Ovary (tissue), 9 donors: Measurements from ENCODE around the gene IPCEF1. TPM values are rescaled to one million over a fixed set of nuclear protein-coding genes. Genes with fewer than 3 reads are reported as not detected.

Experiments used
- DNase-seq, 5 donors: peaks; one replicate each; pipeline ENCODE4 v3.0.0-alpha.2; 2019 to 2020
- H3K27ac ChIP-seq, 2 donors: fragments of 200-600 bp; one replicate each; pipeline versions ENCODE4 v1.5.1 to v1.8.0; 2019 to 2022
- H3K27me3 ChIP-seq: fragments of 200-600 bp; one replicate; pipeline ENCODE4 v1.8.0; 2022
- H3K36me3 ChIP-seq: fragments of 200-600 bp; sonication (generic); one replicate; pipeline ENCODE4 v1.5.1; 2019
- H3K4me1 ChIP-seq: one replicate; pipeline ENCODE4 v1.8.1; 2013; ENCODE audit warnings: mild to moderate bottlenecking, moderate library complexity; ENCODE audit not compliant: insufficient read depth
- H3K4me3 ChIP-seq: fragments of 200-600 bp; sonication (generic); one replicate; pipeline ENCODE4 v1.5.1; 2017
- H3K9me3 ChIP-seq, 2 donors: fragments of 200-600 bp in 1 of 2; sonication (generic) in 1 of 2; one replicate each; pipeline versions ENCODE4 v1.5.1 to v1.8.1; 2013 to 2019; ENCODE audit warnings: mild to moderate bottlenecking in 1 of 2, moderate library complexity in 1 of 2
- EP300 ChIP-seq: sonication (generic); formaldehyde crosslinking; IDR thresholded peaks from one replicate; pipeline ENCODE4 v1.6.1; 2017; ENCODE audit warnings: antibody characterized with exemption
- POLR2A ChIP-seq: fragments of 450-650 bp; IDR thresholded peaks from one replicate; pipeline ENCODE4 v1.6.1; 2017; ENCODE audit warnings: antibody characterized with exemption, mild to moderate bottlenecking, moderate library complexity
- WGBS, 3 donors: extraction: QIAGEN DNeasy Blood & Tissue Kit in 1 of 3; methylation state at CpG; one replicate each; pipeline versions ENCODE4 v1.1.5 to v1.1.7; 2013 to 2017; 5-methylcytosine and 5-hydroxymethylcytosine counted together
- intact Hi-C, 4 donors: fragments of 100-400 bp; cut with DNase I; formaldehyde crosslinking; loops; one replicate each; pipeline versions ENCODE4 v1.11.0 to v1.15.1; 2022 to 2023
- polyA plus RNA-seq, 2 donors: library from polyadenylated mRNA; stranded (reverse); fragments of 200-250 nt in 1 of 2; fragments of 350-450 nt in 1 of 2; fragmentation: Illumina TruSeq in 1 of 2; extraction: RNeasy Lipid Tissue Mini Kit (QIAGEN cat#74804) in 1 of 2; gene quantifications; one replicate each; pipeline ENCODE4 v1.2.3, GENCODE V29; 2013 to 2014
- total RNA-seq, 7 donors: library from RNA; depleted of rRNA in 2 of 7; stranded (reverse); fragments of >200 nt in 2 of 7; fragmentation: NEBNext Ultra II Directional in 3 of 7; extraction: Animal tissue kit (Norgen Biotek cat#: 25700) in 3 of 7; gene quantifications; one replicate each; pipeline versions ENCODE4 v1.1.0 to v1.2.4, GENCODE V29; 2016 to 2023
- TF ChIP-seq, protein P1 (sequence below), 3 donors: fragments of 450-650 bp in 2 of 3; fragments of 200-600 bp in 1 of 3; IDR thresholded peaks; one replicate each; pipeline versions ENCODE4 v1.5.1 to v1.8.0; 2016 to 2022; ENCODE audit warnings: antibody characterized with exemption in 3 of 3, mild to moderate bottlenecking in 1 of 3
- donor health status: DM: no; HTN: no; CAD: no; lungs with moderate emphysema.
- donor health status: DM: no; HTN: no; CAD: no.
- donor health status: Bipolar disorder and iron deficiency.
- donor health status: DM: yes; HTN: yes; CAD: no.
- donor health status: DM: no; HTN: no; CAD: no.
- donor health status: DM: yes; HTN: yes; CAD: no.

The IPCEF1 gene
- total and polyA plus RNA-seq, 9 donors: 1.3 to 3.4 (median 1.9) TPM

DNA sequence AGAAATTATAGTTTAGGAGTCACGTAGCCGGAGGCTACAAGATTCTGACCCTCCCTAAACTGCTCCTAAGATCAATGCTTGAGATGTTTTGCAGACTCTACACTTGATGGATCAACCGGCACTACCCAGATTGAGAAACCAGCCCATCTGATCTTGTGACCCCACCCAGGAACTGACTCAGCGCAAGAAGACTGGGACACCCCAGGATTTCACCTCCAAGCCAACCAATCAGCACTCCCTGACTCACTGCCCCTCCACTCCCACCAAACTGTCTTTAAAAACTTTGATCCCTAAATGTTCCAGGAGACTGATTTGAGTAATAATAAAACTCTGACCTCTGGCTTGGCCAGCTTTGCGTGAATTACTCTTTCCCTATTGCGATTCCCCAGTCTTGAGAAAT lies 217.8 kb downstream of the IPCEF1 start:
- Histone ChIP-seq H3K4me3 (no peak overlapping the region), H3K27ac (no peak overlapping the region), H3K4me1 (no peaks in the 10 kb centered on the region), H3K9me3 (no peaks in the 10 kb centered on the region), H3K36me3 (no peaks in the 10 kb centered on the region), H3K27me3 (no peaks in the 10 kb centered on the region)
- DNase-seq: no peak
- WGBS, 3 donors: 83 to 87% (median 86%) methylated on average over 6 of the region's 6 CpGs
- TF ChIP-seq, protein P1, sequence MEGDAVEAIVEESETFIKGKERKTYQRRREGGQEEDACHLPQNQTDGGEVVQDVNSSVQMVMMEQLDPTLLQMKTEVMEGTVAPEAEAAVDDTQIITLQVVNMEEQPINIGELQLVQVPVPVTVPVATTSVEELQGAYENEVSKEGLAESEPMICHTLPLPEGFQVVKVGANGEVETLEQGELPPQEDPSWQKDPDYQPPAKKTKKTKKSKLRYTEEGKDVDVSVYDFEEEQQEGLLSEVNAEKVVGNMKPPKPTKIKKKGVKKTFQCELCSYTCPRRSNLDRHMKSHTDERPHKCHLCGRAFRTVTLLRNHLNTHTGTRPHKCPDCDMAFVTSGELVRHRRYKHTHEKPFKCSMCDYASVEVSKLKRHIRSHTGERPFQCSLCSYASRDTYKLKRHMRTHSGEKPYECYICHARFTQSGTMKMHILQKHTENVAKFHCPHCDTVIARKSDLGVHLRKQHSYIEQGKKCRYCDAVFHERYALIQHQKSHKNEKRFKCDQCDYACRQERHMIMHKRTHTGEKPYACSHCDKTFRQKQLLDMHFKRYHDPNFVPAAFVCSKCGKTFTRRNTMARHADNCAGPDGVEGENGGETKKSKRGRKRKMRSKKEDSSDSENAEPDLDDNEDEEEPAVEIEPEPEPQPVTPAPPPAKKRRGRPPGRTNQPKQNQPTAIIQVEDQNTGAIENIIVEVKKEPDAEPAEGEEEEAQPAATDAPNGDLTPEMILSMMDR (IDR thresholded peaks at IDR 0.05): no peak
- TF ChIP-seq EP300 (no peak), POLR2A (no peak)
- intact Hi-C loops: no loop called here

DNA sequence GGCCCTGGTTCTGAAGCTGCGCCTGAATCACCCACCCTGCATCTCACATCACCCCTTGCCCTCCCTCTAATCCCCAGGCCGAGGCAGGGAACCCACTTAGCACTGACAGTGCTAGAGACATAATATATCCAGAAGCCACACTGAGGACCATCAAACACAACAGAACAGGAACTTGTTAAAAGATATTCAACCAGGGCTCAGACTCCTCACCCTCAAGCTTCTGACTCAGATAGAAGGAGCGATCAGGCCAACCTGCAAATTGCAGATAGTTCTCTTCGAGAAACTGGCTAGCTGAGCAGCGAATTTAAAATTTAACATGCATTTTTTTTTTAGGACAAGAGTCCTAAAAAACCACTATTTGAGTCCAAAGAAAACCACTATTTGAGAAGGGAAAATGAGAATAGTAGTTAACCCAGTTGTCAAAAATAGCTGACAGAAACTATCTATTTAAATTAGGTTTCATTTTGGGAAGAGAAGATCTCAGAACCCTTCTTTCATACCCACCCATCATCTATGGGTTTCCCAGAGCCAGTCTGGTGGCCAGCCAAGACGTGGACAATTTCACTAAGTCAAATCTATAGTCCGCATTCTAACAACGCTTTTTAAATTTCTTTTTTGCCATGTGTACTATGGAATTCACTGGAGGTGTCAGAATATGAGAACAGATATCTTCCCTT lies 222.0 kb downstream of the IPCEF1 start:
- H3K4me3 ChIP-seq: no peak overlapping the region
- no peaks in the 10 kb centered on the region for H3K36me3 ChIP-seq
- TF ChIP-seq POLR2A (no peak), EP300 (no peak)
- TF ChIP-seq, protein P1 (IDR thresholded peaks at IDR 0.05): no peak
- intact Hi-C loops: no loop called here
- no peak for DNase-seq
- H3K4me1 ChIP-seq: no peaks in the 10 kb centered on the region
- H3K27ac ChIP-seq: no peak overlapping the region
- no peaks in the 10 kb centered on the region for H3K27me3 ChIP-seq
- no peaks in the 10 kb centered on the region for H3K9me3 ChIP-seq
- 92 to 93% (median 92%) methylated on average over 8 of the region's 8 CpGs for WGBS, 3 donors

DNA sequence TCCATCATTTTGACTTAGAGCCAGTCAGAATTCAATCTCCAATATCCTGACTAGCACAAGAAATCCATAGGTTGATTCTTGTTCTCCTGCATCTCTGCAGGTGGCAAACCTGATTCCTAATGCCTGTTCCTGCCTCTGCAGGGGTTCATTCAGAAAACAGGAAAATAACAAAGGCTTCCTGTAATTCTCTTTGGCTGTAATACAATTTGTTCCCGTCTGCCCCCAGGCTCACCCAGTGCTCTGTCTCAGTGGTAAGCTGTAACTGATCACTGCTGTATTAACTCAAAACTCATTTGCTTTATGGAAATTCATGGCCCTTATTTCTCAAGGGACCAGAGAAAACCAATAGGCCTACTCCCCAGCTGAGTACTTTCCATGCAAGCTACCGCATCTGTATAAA lies 228.9 kb downstream of the IPCEF1 start:
- intact Hi-C loops: no loop called here
- Histone ChIP-seq H3K36me3 (no peaks in the 10 kb centered on the region), H3K4me1 (no peaks in the 10 kb centered on the region), H3K4me3 (no peak overlapping the region), H3K27me3 (no peaks in the 10 kb centered on the region), H3K27ac (no peak overlapping the region), H3K9me3 (no peaks in the 10 kb centered on the region)
- WGBS, 3 donors: 60 to 67% (median 66%) methylated on average over 2 of the region's 2 CpGs
- no peak for DNase-seq
- TF ChIP-seq, protein P1 (IDR thresholded peaks at IDR 0.05): no peak
- TF ChIP-seq EP300 (no peak), POLR2A (no peak)

DNA sequence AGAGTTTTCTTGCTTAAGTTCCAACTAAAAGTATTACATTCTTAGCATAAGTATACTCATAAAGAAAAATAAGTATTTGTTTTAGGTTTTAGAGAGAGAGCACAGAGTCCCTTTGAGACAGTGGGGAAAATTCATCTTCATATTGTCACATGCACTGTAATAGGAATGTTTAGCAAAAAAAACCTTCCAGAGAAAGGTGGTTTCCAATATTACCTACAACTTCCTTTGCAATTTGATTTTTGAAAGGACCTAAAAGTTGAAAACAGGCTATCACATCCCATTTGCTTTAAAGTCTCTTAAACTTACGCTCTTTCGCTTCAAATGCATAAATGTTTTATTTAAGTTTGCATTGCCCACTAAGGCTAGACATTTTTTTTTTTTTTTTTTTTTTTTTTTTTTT lies 231.2 kb downstream of the IPCEF1 start:
- intact Hi-C loops: no loop called here
- WGBS, 3 donors: 95 to 96% (median 95%) methylated on average over 2 of the region's 2 CpGs
- no peak for DNase-seq
- Histone ChIP-seq H3K4me1 (no peaks in the 10 kb centered on the region), H3K36me3 (no peaks in the 10 kb centered on the region), H3K9me3 (no peaks in the 10 kb centered on the region), H3K27me3 (no peaks in the 10 kb centered on the region), H3K27ac (no peak overlapping the region), H3K4me3 (no peak overlapping the region)
- TF ChIP-seq EP300 (no peak), POLR2A (no peak)
- TF ChIP-seq, protein P1 (IDR thresholded peaks at IDR 0.05): no peak
